ENCODE results near the gene ST14.

DNA sequence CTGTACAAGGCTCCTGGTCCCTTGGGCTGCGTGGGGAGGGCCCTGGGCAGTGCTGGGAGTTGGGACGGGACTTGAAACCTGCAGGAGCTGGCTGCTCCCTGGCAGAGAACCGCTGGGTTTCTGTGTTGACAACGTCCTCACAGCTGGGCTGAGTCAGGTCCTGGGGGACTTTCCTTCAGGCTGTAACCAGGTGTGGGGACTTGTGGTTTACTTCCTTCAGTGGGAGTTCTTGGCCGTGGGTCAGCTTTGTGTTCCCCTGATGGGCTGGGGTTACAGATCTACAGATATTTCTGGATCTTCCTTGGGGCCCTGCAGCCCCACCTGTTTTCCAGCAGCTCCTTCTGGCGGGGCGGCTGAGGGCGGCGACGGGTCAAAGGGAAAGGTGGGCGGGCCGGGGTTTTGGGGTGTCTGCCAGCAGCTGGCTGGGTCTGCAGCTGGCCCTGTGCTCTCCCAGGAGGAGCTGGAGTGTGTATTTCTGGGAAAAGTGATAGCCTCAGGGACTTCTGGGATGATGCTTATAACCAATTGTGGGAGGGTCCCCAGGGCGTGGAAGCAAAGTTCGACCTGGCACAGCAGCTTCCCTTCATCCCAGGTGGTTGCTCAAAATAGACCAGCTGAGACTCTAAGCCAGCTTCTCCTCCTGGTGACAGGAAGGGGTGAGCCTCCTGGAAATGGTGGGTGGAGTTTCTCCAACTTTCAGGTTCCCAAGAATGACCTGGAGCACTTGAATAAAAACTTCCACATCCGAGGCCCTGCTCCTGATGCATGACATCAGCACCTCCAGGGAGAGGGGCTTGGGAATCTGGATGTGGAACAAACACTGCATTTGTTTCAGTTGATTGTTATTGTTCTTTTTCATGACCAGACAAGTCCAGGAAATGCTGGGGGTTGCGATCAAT, 19.1 kb downstream of the ST14 start:
- no peak for TF ChIP-seq POLR2A (IDR thresholded peaks at IDR 0.05)
- TF ChIP-seq, protein P1, sequence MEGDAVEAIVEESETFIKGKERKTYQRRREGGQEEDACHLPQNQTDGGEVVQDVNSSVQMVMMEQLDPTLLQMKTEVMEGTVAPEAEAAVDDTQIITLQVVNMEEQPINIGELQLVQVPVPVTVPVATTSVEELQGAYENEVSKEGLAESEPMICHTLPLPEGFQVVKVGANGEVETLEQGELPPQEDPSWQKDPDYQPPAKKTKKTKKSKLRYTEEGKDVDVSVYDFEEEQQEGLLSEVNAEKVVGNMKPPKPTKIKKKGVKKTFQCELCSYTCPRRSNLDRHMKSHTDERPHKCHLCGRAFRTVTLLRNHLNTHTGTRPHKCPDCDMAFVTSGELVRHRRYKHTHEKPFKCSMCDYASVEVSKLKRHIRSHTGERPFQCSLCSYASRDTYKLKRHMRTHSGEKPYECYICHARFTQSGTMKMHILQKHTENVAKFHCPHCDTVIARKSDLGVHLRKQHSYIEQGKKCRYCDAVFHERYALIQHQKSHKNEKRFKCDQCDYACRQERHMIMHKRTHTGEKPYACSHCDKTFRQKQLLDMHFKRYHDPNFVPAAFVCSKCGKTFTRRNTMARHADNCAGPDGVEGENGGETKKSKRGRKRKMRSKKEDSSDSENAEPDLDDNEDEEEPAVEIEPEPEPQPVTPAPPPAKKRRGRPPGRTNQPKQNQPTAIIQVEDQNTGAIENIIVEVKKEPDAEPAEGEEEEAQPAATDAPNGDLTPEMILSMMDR (IDR thresholded peaks at IDR 0.05), result no peak
